Neutrophil (primary cell): ENCODE measurements around the gene SUPT6H.

ENCODE experiments used
- H3K27ac ChIP-seq: fragments of 200-600 bp; sonication (generic); 2 replicates; pipeline ENCODE4 v1.5.1; 2016; ENCODE audit warnings: mild to moderate bottlenecking, moderate library complexity
- H3K27me3 ChIP-seq: fragments of 200-600 bp; sonication (generic); 2 replicates; pipeline ENCODE4 v1.6.0; 2016; ENCODE audit warnings: mild to moderate bottlenecking
- H3K36me3 ChIP-seq: fragments of 200-600 bp; sonication (generic); 2 replicates; pipeline ENCODE4 v1.5.1; 2017
- H3K4me1 ChIP-seq, 2 experiments: fragments of 200-600 bp in 1 of 2; sonication (generic) in 1 of 2; 1 replicate in 1 of 2; 2 replicates in 1 of 2; pipeline versions ENCODE4 v1.5.1 to v1.6.1; 2013 to 2016; ENCODE audit warnings: low read depth in 1 of 2, low read length in 1 of 2, mild to moderate bottlenecking in 1 of 2, moderate library complexity in 1 of 2; ENCODE audit not compliant: control insufficient read depth in 1 of 2, insufficient read depth in 1 of 2
- H3K4me3 ChIP-seq, 2 experiments: fragments of 200-600 bp in 1 of 2; sonication (generic) in 1 of 2; 1 replicate in 1 of 2; 2 replicates in 1 of 2; pipeline ENCODE4 v1.5.1; 2013 to 2016; ENCODE audit warnings: low read depth in 1 of 2, low read length in 1 of 2, mild to moderate bottlenecking in 1 of 2, moderate library complexity in 1 of 2
- H3K9me3 ChIP-seq: fragments of 200-600 bp; sonication (generic); 2 replicates; pipeline ENCODE4 v1.5.1; 2016
- TF ChIP-seq, protein P1 (sequence below): fragments of 200-600 bp; sonication (generic); IDR thresholded peaks from 2 replicates; pipeline ENCODE4 v1.5.1; 2016; ENCODE audit warnings: antibody characterized with exemption

The SUPT6H gene

DNA sequence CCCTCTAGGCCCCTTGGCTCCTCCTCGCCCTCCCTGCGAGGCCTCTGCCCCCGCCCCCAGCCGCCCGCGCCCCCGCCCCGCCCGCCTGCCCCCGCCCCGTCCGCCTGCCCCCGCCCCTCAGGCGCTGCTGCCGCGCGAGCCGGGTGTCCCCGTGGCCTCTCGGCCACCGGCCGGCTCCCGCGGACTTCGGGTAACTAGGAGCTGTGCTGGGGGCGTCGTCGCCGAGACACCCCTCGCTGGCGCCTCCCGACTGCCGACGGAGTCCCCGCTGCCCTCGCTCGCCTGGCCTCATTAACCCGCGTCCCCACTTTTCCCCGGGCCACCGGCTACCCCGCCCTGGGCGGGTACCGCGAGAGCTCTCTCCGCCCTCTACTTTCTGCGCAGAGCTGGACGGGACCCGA, 64.2 kb downstream of the SUPT6H start, which contains the start of gene TLCD1:
Gene TLCD1 (minus strand): TSS at position 8 of the 401 bp plus-strand sequence. CDS start 136 bp downstream, outside the sequence.
- Histone ChIP-seq H3K36me3 (peaks cover 22% of the 10 kb centered on the region), H3K27me3 (peaks cover 21% of the 10 kb centered on the region), H3K4me1 (peaks cover 36 to 39% of the 10 kb centered on the region in 2 experiments), H3K27ac (peak within 1 kb of the TSS; percentile 45), H3K9me3 (no peaks in the 10 kb centered on the region), H3K4me3 (peak within 1 kb of the TSS; percentile 63 to 87)
- TF ChIP-seq, protein P1, sequence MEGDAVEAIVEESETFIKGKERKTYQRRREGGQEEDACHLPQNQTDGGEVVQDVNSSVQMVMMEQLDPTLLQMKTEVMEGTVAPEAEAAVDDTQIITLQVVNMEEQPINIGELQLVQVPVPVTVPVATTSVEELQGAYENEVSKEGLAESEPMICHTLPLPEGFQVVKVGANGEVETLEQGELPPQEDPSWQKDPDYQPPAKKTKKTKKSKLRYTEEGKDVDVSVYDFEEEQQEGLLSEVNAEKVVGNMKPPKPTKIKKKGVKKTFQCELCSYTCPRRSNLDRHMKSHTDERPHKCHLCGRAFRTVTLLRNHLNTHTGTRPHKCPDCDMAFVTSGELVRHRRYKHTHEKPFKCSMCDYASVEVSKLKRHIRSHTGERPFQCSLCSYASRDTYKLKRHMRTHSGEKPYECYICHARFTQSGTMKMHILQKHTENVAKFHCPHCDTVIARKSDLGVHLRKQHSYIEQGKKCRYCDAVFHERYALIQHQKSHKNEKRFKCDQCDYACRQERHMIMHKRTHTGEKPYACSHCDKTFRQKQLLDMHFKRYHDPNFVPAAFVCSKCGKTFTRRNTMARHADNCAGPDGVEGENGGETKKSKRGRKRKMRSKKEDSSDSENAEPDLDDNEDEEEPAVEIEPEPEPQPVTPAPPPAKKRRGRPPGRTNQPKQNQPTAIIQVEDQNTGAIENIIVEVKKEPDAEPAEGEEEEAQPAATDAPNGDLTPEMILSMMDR, result no peak

GRCh38 chr17:28726627-28727491, 64.9 kb downstream of the SUPT6H start:
- peaks cover 22% of the 10 kb centered on the region for H3K36me3 ChIP-seq
- TF ChIP-seq, protein P1, result peak; percentile 99
- peak overlapping the region; percentile 63 to 87 for H3K4me3 ChIP-seq
- peaks cover 21% of the 10 kb centered on the region for H3K27me3 ChIP-seq
- peak overlapping the region; percentile 45 for H3K27ac ChIP-seq
- H3K9me3 ChIP-seq, result no peaks in the 10 kb centered on the region
- H3K4me1 ChIP-seq, result peaks cover 33 to 39% of the 10 kb centered on the region in 2 experiments

DNA sequence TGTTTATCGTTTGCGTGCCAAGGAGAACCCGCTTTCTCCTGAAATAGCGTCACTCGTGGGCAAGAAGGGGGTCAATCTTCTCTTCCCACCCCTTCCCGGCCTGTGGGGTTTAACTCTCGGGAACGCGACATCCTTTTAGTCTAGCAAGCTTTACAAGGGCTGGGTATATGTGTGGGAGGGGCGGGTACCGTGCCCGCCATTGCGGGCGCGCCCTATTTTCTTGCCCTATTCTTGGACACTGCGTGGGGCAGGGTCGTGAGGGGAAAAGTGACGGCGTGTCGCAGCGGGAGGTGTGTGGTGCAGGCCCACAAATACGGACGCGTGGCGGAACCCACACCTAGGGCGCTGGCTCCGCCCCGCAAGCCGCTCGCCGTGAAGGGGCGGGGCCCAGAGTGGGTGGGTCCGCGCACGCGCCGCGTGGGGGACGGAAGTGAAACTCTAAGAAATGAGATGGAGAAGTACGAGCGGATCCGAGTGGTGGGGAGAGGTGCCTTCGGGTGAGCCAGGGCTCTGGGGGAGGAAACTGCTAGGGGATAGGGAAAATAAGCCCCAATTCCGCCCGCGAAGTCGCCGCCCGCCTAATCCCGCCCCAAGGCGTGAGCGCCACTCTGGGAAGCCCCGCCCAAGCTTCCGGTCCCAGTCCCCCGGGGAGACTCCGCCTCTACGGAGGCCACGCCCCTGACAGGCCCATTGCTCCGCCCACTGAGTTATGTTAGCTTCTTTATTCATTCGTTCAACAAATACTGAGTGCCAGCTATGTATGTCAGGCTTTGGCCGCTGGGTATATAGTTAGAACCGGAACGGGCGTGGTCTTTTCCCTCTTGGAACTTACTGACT, 66.6 kb downstream of the SUPT6H start, which contains the start of gene NEK8:
Gene NEK8 (plus strand): TSS at position 425 of the 837 bp plus-strand sequence. CDS start 26 bp downstream, at position 451.
- H3K36me3 ChIP-seq, result peaks cover 10% of the 10 kb centered on the region
- H3K9me3 ChIP-seq, result no peaks in the 10 kb centered on the region
- peak within 1 kb of the TSS; percentile 98 for H3K27ac ChIP-seq
- TF ChIP-seq, protein P1, result peak; percentile 28
- H3K4me3 ChIP-seq, result peak within 1 kb of the TSS; percentile 63 to 87
- peaks cover 21% of the 10 kb centered on the region for H3K27me3 ChIP-seq
- H3K4me1 ChIP-seq, result peaks cover 33 to 39% of the 10 kb centered on the region in 2 experiments

DNA sequence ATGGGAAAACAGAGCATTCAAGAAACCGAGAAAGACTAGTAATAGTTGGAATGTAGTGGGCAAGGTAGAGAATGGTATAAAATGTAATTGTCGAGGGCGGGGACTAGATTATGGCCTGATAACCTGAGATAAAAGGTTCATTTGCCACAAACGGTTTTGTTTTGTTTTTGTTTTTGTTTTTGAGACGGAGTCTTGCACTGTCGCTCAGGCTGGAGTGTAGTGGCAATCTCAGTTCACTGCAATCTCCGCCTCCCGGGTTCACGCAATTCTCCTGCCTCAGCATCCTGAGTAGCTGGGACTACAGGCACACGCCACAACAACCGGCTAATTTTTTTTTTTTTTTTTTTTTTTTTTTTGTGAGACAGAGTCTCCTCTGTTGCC, 67.9 kb downstream of the SUPT6H start:
- Histone ChIP-seq H3K4me3 (no peak overlapping the region), H3K4me1 (peaks cover 33 to 39% of the 10 kb centered on the region in 2 experiments), H3K9me3 (no peaks in the 10 kb centered on the region), H3K27me3 (peaks cover 18% of the 10 kb centered on the region), H3K36me3 (no peaks in the 10 kb centered on the region), H3K27ac (no peak overlapping the region)
- TF ChIP-seq, protein P1, result no peak

DNA sequence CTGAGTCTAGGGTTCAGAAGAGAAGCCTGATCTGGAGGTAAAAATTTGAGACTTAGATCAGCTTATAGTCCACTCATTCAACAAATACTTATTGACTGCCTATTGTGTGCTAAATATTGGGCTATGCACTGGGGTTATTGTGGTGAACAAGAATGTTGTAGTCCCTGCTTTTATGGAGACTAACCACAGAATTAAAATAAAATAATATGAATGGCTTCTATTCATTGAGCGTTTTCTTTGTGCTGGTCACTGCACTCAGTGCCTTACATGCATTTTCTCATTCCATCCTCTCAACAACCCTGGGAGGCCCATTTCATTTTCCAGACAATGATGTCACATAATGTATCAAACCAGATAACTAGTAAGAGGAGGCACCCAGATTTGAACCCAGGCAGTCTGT, 71.3 kb downstream of the SUPT6H start:
- Histone ChIP-seq H3K4me3 (no peak overlapping the region), H3K27ac (no peak overlapping the region), H3K4me1 (peaks cover 1 to 7% of the 10 kb centered on the region in 2 experiments), H3K27me3 (no peaks in the 10 kb centered on the region), H3K9me3 (no peaks in the 10 kb centered on the region), H3K36me3 (no peaks in the 10 kb centered on the region)
- TF ChIP-seq, protein P1, result no peak
